GOT3 (cell line): ENCODE measurements around the gene RNF11.

Experiments used
- DNase-seq: peaks from one replicate; lab custom pipeline; 2025; ENCODE audit warnings: mixed read lengths; lab: John Stamatoyannopoulos, UW

Gene RNF11

DNA sequence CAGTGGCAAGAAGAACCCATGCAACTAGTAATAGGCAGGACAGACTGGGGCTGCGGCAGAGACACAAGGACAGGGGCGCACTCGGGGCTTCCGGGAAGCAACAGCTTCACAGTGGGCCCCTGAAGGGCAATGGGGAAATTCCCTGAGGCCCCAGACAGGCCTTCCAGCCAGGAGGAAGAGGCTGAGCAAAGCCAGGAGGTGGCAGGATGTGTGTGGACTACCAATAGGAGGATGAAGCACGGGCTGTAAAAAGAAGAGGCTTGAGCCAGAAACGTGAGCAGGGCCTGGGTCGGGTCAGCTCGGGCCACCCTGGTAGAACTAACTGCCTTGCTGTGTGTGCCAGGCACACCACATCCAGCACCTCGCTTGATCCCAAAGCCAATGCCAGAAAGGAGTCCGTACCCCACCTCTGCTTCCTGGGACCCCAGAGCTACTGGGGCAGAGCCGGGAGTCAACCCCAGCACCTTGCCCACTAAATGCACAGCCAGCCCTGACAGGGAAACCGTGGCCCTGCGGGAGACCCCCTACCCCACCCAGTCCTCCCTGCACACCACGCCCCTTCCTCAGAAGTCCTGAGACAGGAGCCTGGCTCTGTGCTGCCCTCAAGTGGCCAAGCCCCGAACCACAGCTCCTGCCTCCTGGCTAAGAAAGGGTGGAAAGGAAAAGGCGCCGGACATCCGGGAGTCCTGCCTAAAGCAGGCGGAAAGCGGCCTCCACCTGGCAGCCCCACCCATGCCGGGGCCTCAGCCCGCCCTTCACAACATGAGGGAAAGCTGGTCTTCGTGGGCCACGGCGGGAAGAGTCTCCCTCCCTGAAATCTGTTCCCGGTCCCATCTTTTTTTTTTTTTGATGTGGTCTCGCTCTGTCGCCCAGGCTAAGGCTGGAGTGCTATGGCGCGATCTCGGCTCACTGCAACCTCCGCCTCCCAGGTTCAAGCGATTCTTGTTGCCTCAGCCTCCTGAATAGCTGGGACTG lies 60.6 kb downstream of the RNF11 start:
- DNase-seq, result peak; percentile 38

DNA sequence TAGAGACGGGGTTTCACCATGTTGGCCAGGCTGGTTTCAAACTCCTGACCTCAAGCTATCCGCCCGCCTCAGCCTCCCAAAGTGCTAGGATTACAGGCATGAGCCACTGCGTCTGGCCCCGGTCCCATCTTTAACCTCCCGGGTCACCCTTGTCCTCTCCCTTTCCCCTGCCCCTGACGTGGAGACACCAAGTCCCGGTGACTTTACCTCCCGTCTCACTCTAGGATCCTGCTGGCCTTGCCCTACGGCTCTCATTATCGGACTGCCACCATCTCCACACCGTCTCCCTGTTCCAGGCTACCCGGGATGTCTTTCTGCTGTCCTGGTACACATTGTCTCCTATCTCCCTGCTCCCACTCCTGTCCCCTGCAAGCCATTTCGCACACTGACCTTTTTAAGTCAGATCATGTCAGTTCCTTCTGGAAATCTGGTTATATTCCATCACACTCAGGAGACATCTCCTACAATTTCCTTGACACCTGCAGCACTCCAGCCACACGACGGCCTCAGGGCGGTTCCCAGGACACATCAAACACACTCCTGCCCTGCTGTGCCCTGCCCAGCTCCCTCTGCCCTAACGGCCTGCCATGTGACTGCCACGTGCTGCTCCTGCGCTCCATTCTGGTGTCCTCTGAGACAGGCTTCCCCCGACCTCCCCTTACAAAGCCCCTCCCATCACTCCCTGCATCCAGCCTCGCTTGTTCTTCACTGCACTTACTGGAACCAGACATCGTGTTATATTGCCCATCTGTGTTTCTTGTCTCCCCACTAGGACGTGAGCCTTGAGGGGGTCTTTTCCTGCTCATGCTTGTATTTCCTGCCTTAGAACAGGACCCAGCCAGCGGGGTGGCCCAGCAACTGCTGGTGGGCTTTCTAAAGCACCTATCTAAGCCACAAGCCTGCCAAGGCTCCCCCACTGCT lies 61.6 kb downstream of the RNF11 start:
- no peak for DNase-seq

GRCh38 chr1:51298322-51298705 lies 62.2 kb downstream of the RNF11 start:
- DNase-seq, result no peak

DNA sequence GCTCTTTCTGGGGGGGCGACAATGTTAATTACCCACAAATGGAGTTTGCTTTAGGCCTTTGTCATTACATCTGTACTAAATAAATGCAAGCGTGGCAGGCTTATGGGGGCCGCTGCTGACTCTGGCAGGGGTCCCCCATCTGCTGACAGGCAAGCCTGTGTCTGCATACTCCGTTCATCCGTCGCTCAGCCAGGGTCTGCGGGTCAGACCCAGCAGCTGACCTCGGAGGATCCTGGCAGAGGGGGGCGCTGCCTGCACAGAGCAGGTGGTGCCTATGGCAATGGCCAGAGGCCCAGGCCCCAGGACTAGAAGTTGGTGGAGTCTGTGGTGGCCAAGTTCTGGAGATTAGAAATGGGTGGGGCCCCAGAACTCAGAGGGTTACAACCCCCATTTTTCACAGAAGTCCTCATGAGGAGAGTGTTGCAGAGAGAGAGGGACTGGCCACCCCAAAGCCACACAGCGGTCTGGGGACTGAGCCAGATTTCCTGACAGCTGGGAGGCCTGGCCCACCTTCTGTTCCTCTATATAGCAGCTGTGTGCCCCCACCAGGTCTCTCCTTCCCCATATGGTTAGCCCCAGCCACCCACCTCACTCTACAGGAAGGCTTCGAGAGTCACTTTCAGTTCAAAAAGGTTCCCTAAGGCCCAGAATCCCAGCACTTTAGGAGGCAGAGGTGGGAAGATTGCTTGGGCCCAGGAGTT lies 63.3 kb downstream of the RNF11 start:
- no peak for DNase-seq

- no peak for DNase-seq
Measured at GRCh38 chr1:51299981-51300670, 64.1 kb downstream of the RNF11 start.

- DNase-seq, result no peak
Measured at GRCh38 chr1:51301152-51301843, 65.2 kb downstream of the RNF11 start.

GRCh38 chr1:51301844-51302162 lies 65.7 kb downstream of the RNF11 start:
- no peak for DNase-seq

DNA sequence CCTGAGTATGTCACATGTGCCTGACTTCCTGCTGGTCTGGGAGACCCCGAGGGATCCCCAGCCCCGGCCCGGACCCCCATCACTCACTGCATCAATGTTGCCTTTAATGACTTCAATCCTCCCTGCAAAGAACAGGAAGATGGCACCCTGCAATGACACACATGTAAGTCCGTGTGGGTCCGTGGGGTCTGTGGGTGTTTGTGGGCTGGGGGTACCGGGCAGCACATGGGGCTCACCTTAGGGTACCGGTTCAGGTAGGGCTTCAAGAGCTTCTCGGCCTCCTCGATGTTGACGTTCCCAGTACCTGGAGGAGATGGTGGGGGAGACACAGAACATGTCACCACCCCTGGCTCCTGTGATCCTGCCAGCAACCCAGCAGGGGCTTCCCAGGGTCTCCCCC lies 66.2 kb downstream of the RNF11 start:
- DNase-seq, result no peak

DNA sequence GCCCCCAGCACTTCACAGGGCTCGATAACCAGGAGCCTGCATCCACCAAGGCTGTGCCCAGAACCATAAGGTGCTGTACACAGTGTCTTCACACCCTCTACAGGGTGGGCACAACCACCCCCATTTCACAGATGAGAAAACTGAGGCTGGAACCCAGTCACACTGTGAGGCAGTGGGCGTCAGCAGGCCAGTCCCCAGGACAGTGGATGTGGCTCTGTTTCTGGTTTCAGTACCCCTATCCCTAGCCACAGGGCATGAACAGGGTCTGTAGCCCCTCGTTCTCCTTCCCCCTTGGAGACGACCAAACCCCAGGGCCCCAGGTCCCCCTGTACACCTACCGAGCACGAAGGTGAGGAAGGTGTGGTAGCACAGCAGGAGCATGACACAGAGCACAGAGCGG lies 66.7 kb downstream of the RNF11 start:
- no peak for DNase-seq

DNA sequence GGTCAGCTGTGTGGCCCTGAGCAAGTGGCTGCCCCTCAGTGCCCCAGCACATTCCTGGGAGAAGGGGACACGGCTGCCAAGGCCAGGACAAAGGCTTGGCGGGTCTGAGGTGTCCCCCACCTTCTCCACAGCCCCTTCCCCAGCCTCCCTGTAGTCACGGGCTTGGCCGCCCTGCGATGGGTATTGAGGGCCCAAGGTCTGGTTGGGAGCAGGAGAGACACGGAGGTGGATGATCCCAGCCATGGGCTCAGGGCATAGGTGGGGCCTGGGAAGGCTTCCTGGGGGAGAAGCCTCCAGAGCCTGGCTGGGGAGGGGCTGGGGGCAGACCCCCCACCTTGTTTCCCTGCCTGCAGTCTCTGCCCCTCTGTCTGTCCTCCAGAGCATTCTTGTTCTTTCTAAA lies 67.2 kb downstream of the RNF11 start:
- DNase-seq, result no peak

DNA sequence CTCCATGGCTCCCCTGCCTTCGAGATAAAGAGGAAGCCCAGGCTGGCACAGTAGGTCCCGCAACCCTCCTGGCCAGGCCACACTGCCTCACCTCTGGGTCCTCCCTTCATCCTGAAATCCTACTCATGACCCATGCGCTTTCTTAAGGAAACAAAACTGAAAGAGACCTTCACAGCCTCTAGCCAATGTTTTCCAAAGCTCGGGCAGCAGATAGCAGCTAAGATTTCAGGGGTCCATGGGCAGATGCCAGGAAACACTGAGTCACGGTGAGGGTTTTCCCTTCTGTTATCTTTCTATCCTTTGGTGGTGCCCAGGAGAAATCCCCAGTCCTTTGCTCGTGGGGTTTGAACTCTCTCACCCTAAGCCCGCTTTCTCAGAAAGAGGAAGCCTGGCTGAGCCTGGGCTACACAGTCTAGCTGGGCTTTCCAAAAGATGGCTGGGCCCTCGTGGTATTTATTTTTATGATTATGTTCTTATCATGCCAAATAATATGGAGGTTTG lies 67.7 kb downstream of the RNF11 start:
- DNase-seq, result no peak

- DNase-seq, result no peak
Measured at GRCh38 chr1:51304360-51304759, 68.3 kb downstream of the RNF11 start.

- no peak for DNase-seq
Measured at GRCh38 chr1:51305371-51305823, 69.3 kb downstream of the RNF11 start.

DNA sequence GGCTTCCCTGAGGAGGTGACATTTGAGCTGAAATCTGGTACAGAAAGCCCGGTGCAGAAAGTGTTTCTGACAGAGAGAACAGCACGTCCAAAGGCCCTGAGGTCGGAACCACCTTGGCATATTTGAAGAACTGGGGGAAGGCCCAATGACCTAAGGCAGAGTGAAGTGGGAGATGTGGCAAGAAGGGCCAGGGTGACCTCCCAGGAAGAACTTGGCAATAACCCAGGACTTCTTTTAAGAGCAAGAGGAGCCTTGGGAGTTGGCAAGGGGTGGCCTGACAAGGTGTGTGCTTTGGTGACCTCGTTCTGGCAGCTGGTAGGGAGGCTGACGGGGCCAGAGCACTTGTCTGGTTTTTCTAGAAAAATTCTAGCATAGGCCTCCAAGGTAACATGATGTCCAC lies 70.9 kb downstream of the RNF11 start:
- no peak for DNase-seq

- DNase-seq, result no peak
Measured at GRCh38 chr1:51308636-51309035, 72.6 kb downstream of the RNF11 start.

- no peak for DNase-seq
Measured at GRCh38 chr1:51309291-51309690, 73.2 kb downstream of the RNF11 start.

DNA sequence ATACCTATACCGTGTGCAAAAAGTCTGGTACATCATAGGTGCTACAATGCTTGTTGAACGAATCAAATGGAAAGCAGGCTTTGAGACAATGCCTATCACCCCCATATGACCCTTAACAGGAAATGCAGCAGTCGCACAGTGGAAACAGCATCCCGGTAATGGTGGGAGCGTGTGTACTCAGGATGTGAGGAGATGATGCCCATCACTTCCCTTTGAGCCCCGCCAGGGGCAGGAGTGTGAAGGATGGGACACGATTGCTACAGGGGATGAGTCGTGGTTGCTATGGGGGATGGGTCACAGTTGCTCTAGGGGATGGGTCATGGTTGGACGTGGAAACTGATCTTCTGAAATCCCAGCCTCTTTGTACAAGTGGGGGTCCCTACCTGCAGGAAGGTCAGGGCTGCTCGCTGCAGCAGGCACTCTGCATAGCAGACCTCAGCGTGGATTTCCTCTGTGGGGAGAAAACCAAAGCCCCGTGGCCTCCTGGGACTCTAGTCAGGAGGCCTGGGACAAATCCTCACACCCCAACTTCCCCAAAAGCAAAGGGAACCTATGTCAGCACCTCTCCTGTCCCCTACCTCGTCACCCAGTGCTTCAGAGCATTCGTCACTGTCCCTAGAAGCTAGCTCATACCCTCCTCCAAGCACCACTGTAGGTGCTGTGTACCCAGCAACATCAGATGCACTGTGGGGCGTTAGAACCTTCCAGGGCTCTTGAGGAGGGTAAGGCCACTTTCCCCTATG lies 75.0 kb downstream of the RNF11 start:
- no peak for DNase-seq

- no peak for DNase-seq
Measured at GRCh38 chr1:51311826-51312225, 75.8 kb downstream of the RNF11 start.

DNA sequence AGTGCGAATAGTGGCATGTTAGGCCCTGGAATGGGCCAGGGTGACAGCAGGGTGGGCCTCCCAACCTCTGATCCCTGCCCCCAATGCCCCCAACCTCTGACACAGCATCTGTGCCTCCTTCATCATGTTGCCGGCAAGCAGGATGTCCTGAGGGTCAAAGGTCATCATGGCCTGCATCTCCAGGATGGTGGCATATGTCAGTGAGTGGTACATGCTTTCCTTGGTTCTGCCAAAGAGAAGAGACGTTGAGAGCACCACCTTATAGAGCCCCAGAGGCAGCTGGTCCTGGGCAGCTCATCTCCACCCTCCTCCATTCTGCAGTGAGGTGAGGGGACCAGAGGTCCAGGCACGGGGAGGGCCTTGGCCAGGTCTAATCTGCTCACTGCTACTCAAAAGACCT lies 76.6 kb downstream of the RNF11 start:
- DNase-seq, result no peak

DNA sequence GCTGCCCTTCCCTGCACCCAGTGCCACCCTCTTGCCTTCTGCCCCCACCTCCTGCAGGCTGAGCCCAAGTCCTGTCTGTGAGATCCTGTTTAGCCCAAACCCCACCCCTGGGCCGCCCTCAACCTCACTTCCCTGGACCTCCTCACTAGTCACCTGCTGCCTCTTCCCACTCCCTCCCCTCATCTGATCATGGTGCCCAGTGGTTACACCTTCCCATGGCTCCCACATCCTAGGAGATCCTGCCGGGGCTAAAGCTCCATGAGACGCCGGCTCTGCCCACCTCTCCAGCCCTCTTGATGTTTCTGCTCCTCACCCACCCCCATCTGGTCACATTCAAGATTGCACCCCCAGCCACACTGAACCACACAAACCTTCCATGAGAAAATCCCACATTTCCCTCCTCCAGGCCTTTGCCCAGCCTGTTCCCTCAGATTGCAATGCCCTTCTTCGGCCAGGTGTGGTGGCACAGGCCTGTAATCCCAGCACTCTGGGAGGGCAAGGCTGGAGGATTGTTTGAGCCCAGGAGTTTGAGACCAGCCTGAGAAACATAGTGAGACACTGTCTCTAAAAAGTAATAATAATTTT lies 77.3 kb downstream of the RNF11 start:
- no peak for DNase-seq
